ENCODE results near the gene HSBP1L1. TPM values are rescaled to one million over a fixed set of nuclear protein-coding genes. Genes with fewer than 3 reads are reported as not detected.

The HSBP1L1 gene
- total and polyA plus RNA-seq, 2 of the 8 experiments (the other 6 are each of a cell fraction or from before 2014, with no cell fraction given), result 1.0 to 1.3 TPM

DNA sequence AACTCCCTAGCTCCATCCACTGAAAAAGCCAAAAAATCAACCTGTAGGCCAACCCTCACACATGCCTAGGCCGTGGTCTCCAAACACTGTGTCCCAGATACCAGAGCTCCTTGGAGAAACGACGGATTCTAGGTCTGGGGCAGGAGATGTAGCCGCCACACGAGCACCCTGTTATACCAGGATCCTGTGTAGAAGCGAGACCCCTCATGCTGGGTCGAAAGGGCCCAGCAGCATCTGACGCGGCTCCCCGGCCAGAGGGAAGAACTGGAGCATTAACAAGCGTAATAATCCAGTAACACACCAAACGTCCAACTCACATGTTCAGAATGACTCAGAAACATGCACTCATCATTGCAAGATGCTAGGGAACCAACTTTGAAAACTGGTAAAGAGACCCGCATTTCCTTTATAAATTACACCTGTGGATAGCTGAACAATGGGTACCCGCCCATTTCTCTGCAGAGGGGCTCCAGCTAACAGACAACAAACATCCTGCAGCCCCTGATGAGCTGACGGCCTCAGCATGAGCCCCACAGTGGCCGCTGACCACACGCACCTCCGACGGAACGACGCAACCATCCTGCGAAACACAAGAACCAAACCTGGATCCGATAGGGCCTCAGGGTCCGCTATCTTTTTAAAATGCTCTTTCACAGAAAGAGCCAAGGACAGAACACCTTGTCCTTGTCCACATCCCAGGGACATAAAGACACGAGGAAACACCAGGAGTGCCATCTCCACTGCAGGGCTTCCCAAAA lies 27.2 kb upstream of the HSBP1L1 start:
- Histone ChIP-seq H3K36me3 (ENCODE audit: control insufficient read depth in 2 of 4, insufficient read depth in 4 of 4, low read length in 3 of 4) (no peaks in the 10 kb centered on the region), H2BK120ac (replicated peaks; ENCODE audit: low read depth, low read length) (no peak overlapping the region), H2BK5ac (ENCODE audit: low read depth, low read length) (no peak overlapping the region), H3K4me1 (replicated peaks in 1 of 4; ENCODE audit: control insufficient read depth in 3 of 4, insufficient read depth in 4 of 4, low read length in 3 of 4) (no peaks in the 10 kb centered on the region), H3K79me1 (ENCODE audit: low read depth, low read length) (peaks cover 5% of the 10 kb centered on the region), H3K27ac (ENCODE audit: low read depth, low read length) (no peak overlapping the region), H3K4me2 (ENCODE audit: insufficient read depth in 1 of 2, low read depth in 2 of 2, low read length in 2 of 2) (no peak overlapping the region), H4K5ac (ENCODE audit: insufficient read length, low read depth, low read length) (no peak overlapping the region), H3K27me3 (replicated peaks in 1 of 4; ENCODE audit: control insufficient read depth in 3 of 4, extremely low read depth in 1 of 4, insufficient read depth in 3 of 4, low read length in 3 of 4) (no peaks in the 10 kb centered on the region; a peak in 1 of 7 replicates), H4K20me1 (replicated peaks in 1 of 2; ENCODE audit: control insufficient read depth in 1 of 2, insufficient read depth in 2 of 2, low read length in 2 of 2) (peaks cover 0 to 8% of the 10 kb centered on the region in 2 experiments), H3K14ac (ENCODE audit: insufficient read length) (no peak overlapping the region), H3K23me2 (ENCODE audit: low read depth, low read length) (no peaks in the 10 kb centered on the region), H2BK12ac (ENCODE audit: low read depth, low read length) (no peak overlapping the region), H3K4me3 (ENCODE audit: extremely low read depth in 1 of 4, insufficient read depth in 2 of 4, low read depth in 3 of 4, low read length in 4 of 4) (no peak overlapping the region), H3K18ac (ENCODE audit: extremely low read depth, low read length) (no peak overlapping the region), H3K4ac (replicated peaks; ENCODE audit: insufficient read length, low read depth, low read length) (no peak overlapping the region), H3K79me2 (ENCODE audit: control insufficient read depth in 1 of 2, insufficient read depth in 2 of 2, low read length in 2 of 2) (peaks cover 0 to 8% of the 10 kb centered on the region in 2 experiments; a peak in 2 of 4 replicates), H3K56ac (replicated peaks; ENCODE audit: insufficient read length, low read depth, low read length) (no peak overlapping the region), H2AFZ (ENCODE audit: low read length) (no peak overlapping the region), H3K9me3 (ENCODE audit: insufficient read depth in 2 of 2, low read depth in 1 of 2, low read length in 1 of 2) (no peaks in the 10 kb centered on the region), H3K9ac (replicated peaks in 1 of 4; ENCODE audit: extremely low read depth in 1 of 4, low read depth in 3 of 4, low read length in 3 of 4) (no peak overlapping the region), H2BK15ac (ENCODE audit: low read length) (no peak overlapping the region), H3K23ac (ENCODE audit: insufficient read length) (no peak overlapping the region), H4K8ac (ENCODE audit: extremely low read depth, insufficient read depth, low read length) (no peak overlapping the region; the same call in 1 of the 2 replicates), H2AK5ac (ENCODE audit: low read depth, low read length) (no peak overlapping the region), H4K91ac (replicated peaks; ENCODE audit: insufficient read length, low read length) (no peak overlapping the region), H2BK20ac (ENCODE audit: low read length) (no peak overlapping the region)
- WGBS, 2 experiments (ENCODE audit: extremely low coverage in 1 of 2, insufficient coverage in 1 of 2, insufficient read length in 1 of 2, insufficient replicate concordance in 2 of 2, low coverage in 1 of 2, low lambda C conversion rate in 2 of 2, missing lambda C conversion rate in 1 of 2), result 92% methylated on average over 25 of the region's 25 CpGs; no CpG with 5 or more reads in 1 of the 2 experiments
- no peak for FAIRE-seq
- DNase-seq (ENCODE audit: low read depth in 1 of 2, low spot score in 2 of 2), result no peak
- ChIA-PET POLR2A (ENCODE audit: partially characterized antibody) (interaction anchor here (0.6 to 1.6 kb wide), 2 partner anchors 18 to 55 kb away, joined by 3 to 4 read pairs; no protein-coding TSS in a partner anchor), CTCF (ENCODE audit: partially characterized antibody) (interaction anchor here (0.8 to 3.2 kb wide), 5 partner anchors 11 to 133 kb away, joined by 3 to 15 read pairs (median 3); no protein-coding TSS in a partner anchor)
- TF ChIP-seq CBX5 (IDR thresholded peaks at IDR 0.05; ENCODE audit: low read depth, low read length), result no peak
- TF ChIP-seq, protein P1, sequence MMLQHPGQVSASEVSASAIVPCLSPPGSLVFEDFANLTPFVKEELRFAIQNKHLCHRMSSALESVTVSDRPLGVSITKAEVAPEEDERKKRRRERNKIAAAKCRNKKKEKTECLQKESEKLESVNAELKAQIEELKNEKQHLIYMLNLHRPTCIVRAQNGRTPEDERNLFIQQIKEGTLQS (IDR thresholded peaks at IDR 0.05; ENCODE audit: insufficient read depth, low read depth, low read length), result no peak
- TF ChIP-seq NRF1 (IDR thresholded peaks at IDR 0.05; ENCODE audit: low read depth, low read length), result no peak
- TF ChIP-seq ZNF274 (IDR thresholded peaks at IDR 0.05; ENCODE audit: borderline replicate concordance, extremely low read depth, low read length), result no peak
- TF ChIP-seq SIRT6 (IDR thresholded peaks at IDR 0.05; ENCODE audit: low read length), result no peak
- no peak for TF ChIP-seq FOSL1 (IDR thresholded peaks at IDR 0.05; ENCODE audit: insufficient read depth, low read depth, low read length)
- no peak for TF ChIP-seq GABPA (IDR thresholded peaks at IDR 0.05; ENCODE audit: borderline replicate concordance, insufficient read depth, low read length)
